Amniotic epithelial cell (primary cell): ENCODE results near the gene BRF1.
"Not testable (repeated sequence)": the region's sequence is repeated elsewhere in the genome, so short reads cannot be mapped to it uniquely, and the experiment has no call there.

Experiments used
- DNase-seq: peaks from one replicate; pipeline ENCODE4 v3.0.0-alpha.2; 2010; ENCODE audit warnings: low read depth

The BRF1 gene

GRCh38 chr14:105300542-105301102 is at the start of gene BRF1:
Gene BRF1 (minus strand): TSS chr14:105301001. CDS start chr14:105300629, 372 bp downstream.
- peak; percentile 84 for DNase-seq

- no peak for DNase-seq
Observed at GRCh38 chr14:105349992-105350391, 49.2 kb upstream of the BRF1 start.

- no peak for DNase-seq
Observed at GRCh38 chr14:105348945-105349699, 48.3 kb upstream of the BRF1 start.

- DNase-seq = no peak
Observed at GRCh38 chr14:105348169-105348944, 47.6 kb upstream of the BRF1 start.

GRCh38 chr14:105347587-105347968 is 46.8 kb upstream of the BRF1 start:
- no peak for DNase-seq

GRCh38 chr14:105346876-105347586 is 46.2 kb upstream of the BRF1 start:
- DNase-seq = no peak

- no peak for DNase-seq
Observed at GRCh38 chr14:105346200-105346533, 45.4 kb upstream of the BRF1 start.

- DNase-seq = no peak
Observed at GRCh38 chr14:105343194-105343593, 42.4 kb upstream of the BRF1 start.

- no peak for DNase-seq
Observed at GRCh38 chr14:105340821-105341733, 40.3 kb upstream of the BRF1 start.

GRCh38 chr14:105337966-105338741 is 37.4 kb upstream of the BRF1 start:
- peak; percentile 20 for DNase-seq

GRCh38 chr14:105337433-105337832 is 36.6 kb upstream of the BRF1 start:
- DNase-seq = no peak

GRCh38 chr14:105336477-105337287 is 35.9 kb upstream of the BRF1 start:
- no peak for DNase-seq

- no peak for DNase-seq
Observed at GRCh38 chr14:105335735-105336476, 35.1 kb upstream of the BRF1 start.

- not testable (repeated sequence) for DNase-seq
Observed at GRCh38 chr14:105335231-105335542, 34.4 kb upstream of the BRF1 start.

- DNase-seq = no peak
Observed at GRCh38 chr14:105334383-105335230, 33.8 kb upstream of the BRF1 start.

GRCh38 chr14:105333613-105334364 is 33.0 kb upstream of the BRF1 start:
- no peak for DNase-seq

- no peak for DNase-seq
Observed at GRCh38 chr14:105333020-105333490, 32.3 kb upstream of the BRF1 start.
